GM19397 (cell line): ENCODE measurements around the gene IFT88.
"Not testable (repeated sequence)": the region's sequence is repeated elsewhere in the genome, so short reads cannot be mapped to it uniquely, and the experiment has no call there.

Experiments used
- ATAC-seq: cut with Tn5 transposase; IDR thresholded peaks from one replicate; pipeline ENCODE4 v1.9.1; 2021; ENCODE audit warnings: mild to moderate bottlenecking, moderate library complexity; ENCODE audit not compliant: unreplicated experiment

Gene IFT88

DNA sequence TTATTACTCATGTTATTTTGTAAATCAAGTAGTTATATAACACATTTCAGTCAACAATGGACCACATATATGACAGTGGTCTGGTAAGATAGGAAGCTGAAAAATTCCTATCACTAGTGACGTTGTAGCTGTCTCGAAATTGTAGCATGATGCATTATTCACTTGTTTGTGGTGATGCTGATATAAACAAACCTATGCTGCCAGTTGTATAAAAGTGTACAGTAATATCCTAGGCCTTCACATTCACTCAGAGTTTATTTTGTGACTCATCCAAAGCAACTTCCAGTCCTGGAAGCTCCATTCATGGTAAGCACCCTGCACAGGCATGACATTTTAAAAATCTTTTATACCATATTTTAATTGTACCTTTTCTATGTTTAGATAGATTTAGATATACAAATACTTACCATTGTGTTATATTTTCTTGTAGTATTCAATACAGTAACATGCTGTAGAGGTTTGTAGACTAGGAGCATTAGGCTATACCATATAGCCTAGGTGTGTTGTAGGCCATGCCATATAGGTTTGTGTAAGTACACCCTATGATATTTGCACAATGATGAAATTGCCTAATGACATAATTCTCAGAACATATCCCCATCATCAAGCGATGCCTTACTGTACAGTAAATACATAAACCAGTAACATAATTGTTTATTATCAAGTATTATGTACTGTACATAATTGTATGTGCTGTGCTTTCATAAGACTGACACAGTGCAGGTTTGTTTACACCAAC, 49.3 kb downstream of the IFT88 start:
- no peak for ATAC-seq

GRCh38 chr13:20623000-20623399, 56.0 kb downstream of the IFT88 start:
- no peak for ATAC-seq

DNA sequence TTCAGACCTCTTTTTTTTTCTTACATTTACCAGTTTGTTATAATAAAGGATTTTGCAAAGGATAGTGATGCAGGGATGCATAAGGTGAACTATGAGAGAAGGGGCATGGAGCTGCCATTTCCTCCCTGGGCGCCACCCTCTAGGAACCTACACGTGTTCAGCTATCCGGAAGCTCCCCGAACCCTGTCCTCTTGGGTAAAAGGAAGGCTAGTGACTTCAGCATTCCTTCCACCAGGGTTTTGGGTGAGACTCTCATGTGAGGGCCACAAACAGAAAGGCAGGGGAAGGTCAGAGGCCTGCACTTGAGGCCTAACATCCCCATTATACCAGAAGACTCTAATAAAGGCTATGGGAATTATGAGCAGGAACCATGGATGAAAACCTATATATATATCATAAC, 57.3 kb downstream of the IFT88 start:
- no peak for ATAC-seq

GRCh38 chr13:20633802-20634201, 66.8 kb downstream of the IFT88 start:
- ATAC-seq: no peak

DNA sequence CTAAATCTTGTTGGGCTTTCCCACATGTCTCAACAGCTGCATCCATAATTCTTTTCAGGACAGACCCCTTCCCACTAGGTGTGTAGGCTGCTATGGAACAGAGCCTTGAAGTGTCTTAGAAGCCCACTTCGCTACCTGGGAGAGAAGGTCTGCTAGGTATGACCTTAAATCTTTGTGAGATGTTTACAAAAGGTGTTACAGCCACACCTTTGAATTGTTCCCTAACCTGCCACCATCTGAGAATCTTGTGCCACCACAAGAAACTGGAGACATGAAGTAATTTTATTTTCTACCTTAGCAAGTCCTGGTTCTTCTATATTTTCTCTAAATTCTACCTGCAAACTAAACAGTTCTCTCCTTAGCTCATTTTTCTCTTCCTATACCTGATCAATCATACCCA, 69.1 kb downstream of the IFT88 start:
- no peak for ATAC-seq

- no peak for ATAC-seq
Observed at GRCh38 chr13:20637811-20638210, 70.9 kb downstream of the IFT88 start.

- no peak for ATAC-seq
Observed at GRCh38 chr13:20647758-20648157, 80.8 kb downstream of the IFT88 start.

- no peak for ATAC-seq
Observed at GRCh38 chr13:20652946-20653345, 86.0 kb downstream of the IFT88 start.

DNA sequence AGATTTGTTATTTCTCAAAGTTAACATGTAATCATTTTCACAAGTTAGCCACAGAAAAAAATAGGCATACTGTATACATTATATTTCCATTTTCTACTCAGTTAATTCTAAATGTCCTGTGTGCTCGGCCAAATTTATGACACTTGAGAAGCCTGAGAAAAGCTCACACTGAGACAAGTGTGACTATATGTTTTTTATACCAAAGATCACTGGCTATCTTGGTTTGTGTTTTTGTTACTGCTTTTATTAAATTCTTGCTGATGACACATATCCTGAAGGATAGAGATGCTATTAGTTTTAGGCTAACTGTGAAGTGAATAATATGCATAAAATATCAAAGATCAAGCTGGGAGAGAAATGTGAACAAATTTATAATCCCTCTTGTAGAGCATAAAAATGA, 87.2 kb downstream of the IFT88 start:
- ATAC-seq: no peak

GRCh38 chr13:20658451-20659040, 91.6 kb downstream of the IFT88 start:
- no peak for ATAC-seq

DNA sequence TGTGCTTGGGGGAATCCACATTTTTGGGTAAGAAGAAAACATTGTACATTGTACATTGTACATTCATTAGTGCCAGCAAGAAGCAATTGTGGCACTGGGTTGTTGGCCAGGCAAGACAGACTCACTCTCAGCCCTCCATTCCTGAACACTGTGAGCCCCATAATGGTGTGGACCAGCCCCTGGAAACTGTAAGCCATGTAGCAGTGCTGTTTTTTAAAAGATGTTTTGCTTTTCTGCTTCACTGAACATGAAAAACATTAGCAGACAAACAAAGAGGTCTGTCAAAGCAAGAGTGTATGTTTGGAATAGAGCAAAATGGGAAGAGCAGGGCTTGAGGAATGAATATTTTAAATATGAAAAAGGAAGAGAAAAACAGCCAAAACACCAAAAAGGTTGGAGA, 97.4 kb downstream of the IFT88 start:
- no peak for ATAC-seq

DNA sequence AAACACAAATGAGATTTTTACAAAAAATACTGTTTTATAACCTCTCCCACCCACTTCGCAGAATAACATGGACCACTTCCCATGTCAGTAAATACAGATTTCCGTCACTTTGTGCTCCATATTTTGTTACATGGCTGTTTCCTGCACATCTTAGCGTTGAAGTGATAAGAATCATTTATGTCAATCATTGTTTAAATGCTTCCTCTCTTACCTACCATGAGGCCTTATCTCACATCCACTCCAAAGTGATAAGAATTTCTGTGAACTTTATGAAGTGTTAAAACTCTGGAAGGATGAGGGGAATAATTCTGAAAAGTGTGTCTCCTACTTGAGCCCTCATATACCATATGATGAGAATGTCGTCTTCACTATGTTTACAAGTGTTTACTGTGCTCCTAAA, 100.0 kb downstream of the IFT88 start:
- no peak for ATAC-seq

GRCh38 chr13:20667857-20668437, 101.0 kb downstream of the IFT88 start:
- no peak for ATAC-seq

DNA sequence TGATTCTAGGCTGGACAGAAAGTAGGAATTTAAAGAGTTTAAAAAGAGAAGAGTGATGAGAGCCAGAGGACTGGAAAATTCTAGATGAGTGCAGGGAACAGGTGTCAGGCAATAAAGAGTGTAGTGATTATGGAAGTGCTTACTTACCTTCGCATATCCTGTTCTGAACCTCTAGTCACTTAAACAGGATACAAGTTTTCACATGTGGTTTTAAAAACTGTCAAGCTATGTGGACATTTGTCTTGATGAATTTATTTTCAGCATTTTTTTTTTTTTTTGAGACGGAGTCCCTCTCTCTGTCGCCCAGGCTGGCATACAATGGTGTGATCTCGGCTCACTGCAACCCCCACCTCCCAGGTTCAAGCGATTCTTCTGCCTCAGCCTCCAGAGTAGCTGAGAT, 102.2 kb downstream of the IFT88 start:
- ATAC-seq: no peak

DNA sequence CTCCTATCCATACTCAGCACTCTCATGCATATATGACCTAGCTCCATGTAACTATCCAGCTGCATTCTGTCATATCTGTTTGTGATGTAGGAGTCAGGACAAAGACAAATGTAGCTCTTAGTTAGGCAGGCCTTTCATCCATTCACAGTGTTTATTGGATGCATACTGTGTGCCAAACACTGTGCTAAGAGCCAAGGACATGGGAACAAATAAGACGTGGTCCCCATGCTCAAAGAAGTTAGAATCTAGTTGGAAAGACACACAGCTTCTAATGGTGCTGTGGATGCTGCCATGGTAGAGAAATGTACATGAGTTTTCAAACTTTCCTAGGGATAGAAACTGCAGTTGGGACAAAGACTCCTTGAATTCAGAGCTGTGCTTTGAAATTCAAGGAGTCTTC, 104.8 kb downstream of the IFT88 start:
- ATAC-seq: no peak

DNA sequence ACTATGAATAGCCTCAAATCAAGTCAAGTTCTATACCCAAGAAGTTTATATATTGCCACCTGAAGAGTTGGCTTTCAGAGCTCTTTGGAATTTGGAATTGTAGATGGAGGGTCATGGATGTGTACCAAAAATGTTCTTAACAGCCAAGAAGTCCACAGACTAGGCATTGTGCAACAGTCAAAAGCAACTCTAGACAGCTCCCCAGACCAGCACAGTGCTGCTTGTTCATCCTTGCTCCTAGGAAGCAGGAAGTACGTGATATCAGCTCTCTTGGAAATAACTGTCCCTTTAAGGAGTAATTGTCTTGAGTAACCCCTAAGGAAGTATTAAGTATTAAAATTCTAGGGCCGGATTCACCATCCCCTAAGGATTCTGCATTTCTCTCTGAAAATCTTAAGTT, 105.8 kb downstream of the IFT88 start:
- ATAC-seq: no peak

GRCh38 chr13:20673715-20674114, 106.8 kb downstream of the IFT88 start:
- ATAC-seq: no peak

- no peak for ATAC-seq
Observed at GRCh38 chr13:20676213-20676612, 109.3 kb downstream of the IFT88 start.

DNA sequence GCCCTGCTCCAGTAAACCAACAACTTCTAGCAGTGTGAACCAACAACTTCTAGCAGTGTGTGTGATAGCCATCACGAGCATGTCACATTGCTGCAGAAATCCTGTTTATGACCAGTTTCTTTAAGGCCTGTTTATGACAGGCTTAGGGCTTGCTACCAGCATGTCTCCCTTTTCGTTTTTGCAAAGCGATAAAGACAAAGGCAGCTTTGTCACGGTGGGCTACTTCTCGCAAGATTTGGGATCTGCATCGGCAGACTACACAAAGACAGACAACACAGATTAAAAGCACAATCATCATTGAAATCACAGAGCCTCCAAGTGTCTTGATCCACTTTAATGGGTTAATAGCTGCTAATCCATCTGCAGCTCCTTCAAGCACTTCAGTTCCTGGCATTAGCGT, 111.6 kb downstream of the IFT88 start:
- not testable (repeated sequence) for ATAC-seq

DNA sequence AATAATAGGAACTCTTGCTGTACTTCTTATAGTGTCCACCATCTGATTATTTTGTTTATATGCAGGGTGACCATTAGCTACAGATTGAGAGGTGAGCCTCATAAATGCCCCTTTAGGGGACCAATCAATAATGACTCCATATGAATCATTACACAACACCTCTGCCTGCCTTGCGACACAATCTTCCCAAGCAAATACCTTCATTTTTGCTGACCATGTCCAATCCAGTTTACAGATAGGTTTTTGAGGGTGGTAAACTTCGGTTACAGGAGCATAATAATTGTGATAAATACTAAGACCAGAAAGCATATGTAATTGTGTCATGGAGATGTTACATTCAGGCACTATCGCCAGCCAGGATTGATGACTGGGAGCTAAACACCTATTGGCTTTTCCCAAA, 112.9 kb downstream of the IFT88 start:
- ATAC-seq: no peak

DNA sequence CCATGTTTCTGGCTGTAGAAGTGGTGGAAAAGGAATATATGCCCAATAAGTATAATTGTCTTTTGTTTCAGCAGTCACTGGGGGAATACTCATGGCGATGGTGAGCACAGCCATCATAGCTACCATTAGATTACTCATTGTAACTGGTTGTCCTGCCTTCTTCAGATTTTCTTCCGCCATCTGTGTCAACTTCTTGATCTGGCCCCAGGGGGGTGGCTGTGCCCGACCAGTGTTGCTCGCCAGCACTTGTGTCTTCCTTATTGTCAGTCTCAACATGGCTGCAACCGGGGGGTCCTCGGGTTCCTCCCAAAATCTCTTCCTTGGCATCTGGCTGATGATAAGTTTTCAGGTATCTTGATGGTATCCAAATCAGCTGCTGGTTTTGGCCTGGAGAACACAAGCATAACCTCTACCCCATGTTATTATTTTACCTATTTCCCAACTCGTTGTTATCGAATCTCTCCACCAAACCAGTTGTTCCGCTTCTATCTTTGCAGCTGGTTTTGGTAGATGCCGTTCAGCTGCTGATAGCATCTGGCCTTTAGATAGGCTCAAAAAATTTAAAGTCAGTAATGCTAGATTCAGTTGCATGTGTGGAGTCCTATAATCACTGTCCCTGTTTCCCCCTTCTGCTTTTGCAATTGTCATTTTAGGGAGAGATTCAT, 113.6 kb downstream of the IFT88 start:
- ATAC-seq: no peak

GRCh38 chr13:20681481-20681880, 114.5 kb downstream of the IFT88 start:
- not testable (repeated sequence) for ATAC-seq
